Stimulated activated CD4-positive, alpha-beta T cell treated with anti-CD3 and anti-CD28 coated beads, Interleukin-1b, Interleukin-23, amount 100 ng/mL, for 4 hours (primary cell): Measurements from ENCODE around the gene CALHM1.
A peak's percentile ranks its signal among the peaks of the same experiment; 100 is the strongest.
"Not testable (repeated sequence)": the region's sequence is repeated elsewhere in the genome, so short reads cannot be mapped to it uniquely, and the experiment has no call there.

Experiments
- DNase-seq, 2 donors: peaks; one replicate each; pipeline ENCODE4 v3.0.0-alpha.2; 2020; ENCODE audit warnings: low read depth in 2 of 2

The CALHM1 gene

DNA sequence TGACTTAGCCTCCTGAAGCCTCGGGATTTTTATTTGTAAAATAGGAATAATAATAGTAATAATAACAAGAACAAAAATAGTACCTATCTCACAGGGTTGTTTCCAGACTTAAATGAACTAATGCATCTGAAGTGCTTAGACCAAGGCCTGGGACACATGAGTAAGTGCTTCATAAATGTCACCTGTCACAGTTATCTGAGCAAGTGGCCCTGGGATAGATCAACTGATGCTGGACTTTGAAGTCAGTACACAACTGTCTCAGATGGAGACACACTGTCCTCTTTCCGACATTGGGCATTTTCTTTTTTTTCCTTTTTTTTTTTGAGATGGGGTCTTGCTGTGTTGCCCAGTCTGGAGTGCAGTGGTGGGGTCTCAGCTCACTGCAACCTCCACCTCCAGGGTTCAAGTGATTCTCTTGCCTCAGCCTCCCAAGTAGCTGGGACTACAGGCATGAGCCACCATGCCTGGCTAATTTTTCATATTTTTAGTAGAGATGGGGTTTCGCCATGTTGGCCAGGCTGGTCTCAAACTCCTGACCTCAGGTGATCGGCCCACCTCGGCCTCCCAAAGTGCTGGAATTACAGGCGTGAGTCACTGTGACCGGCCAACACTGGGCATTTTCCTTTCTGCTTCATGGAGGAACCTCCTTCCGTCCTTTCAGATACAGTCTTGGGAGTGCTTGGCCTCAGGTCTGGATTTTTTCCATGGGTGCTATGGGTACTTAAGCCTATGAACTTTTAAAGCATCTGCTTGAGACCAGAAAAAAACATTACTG lies 28.1 kb upstream of the CALHM1 start:
- DNase-seq = not testable (repeated sequence)

DNA sequence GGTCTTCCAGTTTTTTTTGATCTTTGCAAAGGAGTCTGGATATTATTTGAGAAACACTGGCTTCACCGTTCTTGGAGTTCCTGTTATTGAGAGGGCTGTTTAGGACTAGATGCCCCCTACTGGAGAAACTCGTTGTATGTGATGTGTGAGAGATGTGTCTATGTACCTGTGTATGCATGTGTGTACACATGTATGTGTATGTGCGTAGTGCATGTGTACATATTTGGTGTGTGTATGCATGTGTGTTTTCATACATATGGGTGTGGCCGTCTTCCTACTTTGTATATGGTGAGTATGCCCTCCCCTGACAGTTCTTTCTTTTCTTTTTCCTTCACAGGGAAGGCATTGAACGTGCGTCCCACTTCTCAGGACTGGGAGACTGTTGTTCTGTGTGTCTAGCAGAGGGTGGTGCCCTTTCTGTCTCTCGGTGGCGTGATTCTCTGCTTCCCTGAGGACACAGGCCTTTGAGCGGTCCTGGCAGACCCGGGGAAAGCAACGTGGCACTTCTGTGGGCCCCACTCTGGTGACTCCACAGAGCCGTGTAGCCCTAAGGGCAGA lies 23.4 kb upstream of the CALHM1 start:
- DNase-seq = no peak

DNA sequence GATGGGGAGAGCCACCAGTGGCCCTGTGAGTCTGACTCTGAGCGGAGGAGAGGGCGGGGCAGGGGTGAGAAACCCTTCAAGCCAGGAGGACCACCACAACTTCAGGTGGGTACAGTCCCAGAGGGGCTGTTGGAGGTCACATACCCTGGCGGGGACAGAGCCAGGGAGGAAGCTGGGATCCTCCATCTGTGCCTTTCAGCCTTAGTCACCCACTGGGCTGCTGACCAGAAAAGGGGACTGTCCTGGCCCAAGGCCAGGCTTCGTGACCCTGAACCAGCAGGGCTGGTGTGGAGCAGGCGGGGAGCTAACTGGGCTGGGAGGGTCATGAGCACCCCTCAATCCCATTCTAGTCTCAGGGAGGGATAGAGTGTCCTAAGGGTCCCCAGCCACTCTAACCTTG lies 21.8 kb upstream of the CALHM1 start:
- no peak for DNase-seq

DNA sequence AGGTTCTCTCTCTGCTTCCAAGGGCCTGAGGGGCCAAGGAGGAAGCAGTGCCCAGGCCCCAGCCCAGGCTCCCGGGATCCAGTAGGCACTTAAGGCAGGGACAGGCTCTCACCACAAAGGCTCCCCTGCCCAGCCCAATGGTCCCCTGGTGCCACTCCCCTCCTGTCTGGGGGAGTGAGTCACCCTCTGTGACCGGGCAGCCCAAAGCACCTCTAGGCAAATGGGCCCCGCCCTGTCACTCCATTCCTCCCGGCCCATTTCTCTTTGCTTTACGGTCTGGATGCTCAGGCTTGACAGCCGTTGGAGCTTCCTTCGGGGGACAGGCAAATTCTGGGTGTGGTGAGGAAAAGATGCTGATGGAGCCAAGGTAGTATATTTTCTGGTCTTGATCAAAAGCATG lies 20.4 kb upstream of the CALHM1 start, which contains the start of gene CALHM3:
CALHM3 (minus strand) TSS at position 106 of the 400 bp plus-strand sequence. CDS start 208 bp downstream, outside the sequence.
- DNase-seq = no peak

DNA sequence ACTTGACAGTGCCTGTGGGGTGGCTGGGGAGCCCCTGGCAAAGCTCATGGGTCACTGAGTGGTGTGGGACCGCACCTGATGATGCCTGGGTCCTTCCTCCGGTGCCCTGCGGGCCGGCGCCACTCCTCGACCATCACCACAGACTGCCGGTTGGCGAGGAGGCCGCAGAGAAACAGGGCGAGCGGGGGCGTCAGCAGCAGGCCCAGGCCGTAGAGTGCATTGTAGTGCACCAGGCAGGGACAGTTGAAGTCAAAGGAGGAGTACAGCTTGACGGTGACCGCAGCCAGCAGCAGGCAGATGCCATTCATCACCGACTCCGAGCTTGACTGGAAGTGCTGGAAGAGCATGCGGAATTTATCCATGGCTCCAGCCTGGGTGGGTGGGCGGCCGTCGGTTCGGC lies 20.0 kb upstream of the CALHM1 start:
- DNase-seq = no peak

DNA sequence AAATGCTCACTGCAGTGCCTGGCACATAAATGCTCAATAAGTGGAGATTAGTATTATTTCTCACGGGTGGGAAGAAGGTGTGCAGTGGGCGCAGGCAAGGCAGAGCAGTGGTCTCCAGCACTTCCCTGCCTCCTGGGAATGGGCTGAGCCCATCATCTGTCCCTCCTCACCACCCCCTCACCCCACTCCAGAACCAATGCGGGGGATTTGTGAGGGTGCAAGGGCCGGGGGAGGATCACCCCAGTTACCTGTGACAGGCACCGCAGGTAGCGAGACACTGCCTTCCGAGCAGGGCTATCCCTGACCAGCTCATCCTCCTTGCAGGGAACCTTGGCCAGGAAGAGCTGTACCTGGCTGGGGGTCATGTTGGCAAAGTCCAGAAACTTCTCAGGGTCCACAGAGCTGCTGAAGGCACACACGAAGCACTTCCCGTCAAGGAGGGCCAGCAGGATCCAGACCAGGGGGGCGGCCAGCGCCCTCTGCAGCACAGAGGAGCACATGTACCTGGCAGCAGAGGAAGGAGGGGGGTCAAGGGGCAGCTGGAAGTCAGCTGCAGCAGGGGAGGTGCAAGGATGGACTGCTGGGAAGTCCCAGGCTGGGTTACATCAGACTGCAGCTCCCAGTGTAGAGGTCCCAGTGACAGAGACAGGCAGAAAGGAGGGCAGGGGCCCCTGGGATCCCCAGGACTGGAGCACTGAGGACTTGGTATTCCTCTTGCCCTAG lies 17.5 kb upstream of the CALHM1 start:
- DNase-seq = no peak

DNA sequence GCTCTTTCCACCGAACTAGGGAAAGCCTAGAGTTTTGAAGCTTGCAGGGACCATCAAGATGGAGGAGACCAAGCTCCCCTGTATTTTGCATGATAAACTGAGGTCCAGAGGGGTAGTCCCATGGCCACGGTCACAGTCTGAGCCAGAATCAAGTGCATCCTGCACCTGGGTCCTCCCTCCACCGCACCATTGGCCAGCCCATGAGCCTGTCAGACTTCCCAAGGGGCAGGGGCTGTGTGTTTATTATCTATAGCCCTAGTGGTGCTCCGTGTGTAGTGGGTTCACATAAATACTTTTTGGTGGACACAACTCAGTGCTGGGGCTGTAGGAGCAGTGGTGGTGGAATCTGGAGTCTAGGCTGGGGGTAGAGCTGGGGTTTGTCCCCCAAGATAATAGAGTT lies 16.7 kb upstream of the CALHM1 start:
- DNase-seq = no peak

DNA sequence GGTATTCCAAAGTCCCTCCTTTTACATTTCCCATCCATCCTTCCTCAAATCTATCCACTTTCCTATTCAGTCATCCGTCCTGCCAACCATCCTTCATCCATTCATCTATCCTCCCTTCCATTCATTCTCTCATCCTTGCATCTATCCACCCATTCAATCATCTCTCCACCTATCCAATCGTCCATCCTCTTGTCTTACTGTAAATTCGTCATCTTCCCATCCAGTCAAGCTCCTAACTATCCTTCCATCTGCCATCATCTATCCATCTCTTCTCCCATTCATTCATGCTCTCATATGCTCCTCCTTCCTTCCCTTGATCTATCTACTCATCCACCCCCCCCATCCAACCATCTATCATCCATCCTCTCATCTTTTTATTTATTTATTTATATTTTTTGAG lies 15.4 kb upstream of the CALHM1 start:
- DNase-seq = no peak

DNA sequence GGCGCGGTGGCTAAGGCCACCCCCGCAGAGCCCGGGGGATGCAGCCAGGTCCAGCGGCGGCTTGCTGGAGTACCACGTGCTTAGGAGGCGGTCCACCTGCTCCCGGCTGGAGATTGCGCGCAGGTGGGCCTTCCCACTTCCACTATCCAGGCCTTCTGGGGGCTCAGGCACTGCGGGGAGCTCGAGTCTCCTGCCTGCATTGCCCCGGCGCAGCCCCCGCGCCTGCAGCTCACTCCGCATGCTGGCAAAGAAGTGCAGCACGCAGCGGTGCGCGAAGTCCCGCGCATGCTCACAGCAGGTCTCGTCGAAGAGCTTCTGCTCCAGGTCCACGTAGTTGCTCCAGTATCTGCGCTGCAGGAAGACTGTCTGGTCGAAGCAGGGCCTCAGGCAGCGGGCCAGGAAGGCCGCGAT lies 14.6 kb upstream of the CALHM1 start:
- DNase-seq = no peak

DNA sequence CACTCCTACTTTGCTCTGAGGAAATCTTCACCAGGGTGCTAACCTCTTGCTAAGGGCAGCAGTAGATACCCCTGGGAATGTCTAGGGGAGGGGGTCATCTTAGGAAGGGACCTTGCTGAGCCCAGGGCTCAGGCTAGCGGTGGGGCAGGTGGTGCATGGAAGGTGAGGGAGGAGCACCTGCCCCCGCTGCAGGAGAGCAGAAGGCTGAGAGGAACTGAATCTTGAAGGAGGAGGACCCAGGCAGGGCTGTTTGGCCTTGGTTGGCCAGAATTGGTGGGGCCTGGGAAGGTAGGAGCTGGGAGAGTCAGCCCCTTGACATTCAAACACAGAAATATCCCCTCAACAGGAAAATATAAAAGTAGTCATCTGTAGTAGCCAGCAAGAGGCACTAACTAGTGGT lies 13.3 kb upstream of the CALHM1 start:
- no peak for DNase-seq

DNA sequence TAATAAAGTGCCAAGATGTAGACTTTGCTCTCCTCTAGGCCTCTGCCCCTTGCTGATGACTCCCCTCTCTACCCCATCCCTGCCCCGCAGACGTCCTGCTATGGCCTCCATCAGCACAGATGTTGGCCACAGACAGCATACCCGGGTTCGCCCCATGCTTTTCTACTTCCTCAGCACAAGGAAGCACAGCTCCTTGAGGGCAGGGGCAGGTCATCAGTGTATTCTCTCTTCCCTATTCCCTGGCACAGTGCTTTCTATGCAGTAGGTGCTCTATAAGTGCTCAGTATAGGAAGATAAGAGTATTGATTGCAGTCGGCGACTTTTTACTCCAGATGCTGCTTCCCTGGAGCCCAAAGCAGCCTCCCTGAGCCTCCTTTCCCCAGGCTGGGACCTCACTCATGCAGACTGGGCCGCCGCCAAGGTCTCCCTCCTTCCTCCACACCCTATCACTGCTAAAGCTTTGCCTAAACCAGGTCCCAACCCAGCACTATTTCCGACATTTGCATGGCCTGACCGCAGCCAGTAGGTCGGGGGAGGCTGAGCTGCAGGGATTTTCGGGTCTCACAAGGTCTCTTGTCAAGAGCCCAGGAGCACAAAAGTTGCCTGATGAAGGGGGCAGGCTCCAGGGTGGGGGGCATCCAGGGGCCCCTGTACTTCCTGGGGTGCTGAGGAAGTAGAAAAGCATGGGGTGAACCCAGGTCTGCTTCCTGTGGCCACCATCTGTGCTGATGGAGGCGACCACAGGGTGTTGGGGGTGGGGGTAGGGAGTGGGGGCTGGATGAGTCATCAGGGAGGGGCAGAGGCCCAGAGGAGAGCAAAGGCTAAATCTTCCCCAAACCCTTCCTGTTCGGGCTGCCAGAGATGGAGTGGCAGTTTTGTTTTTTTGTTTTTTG lies 12.3 kb upstream of the CALHM1 start:
- DNase-seq = peak; percentile 20 to 34

DNA sequence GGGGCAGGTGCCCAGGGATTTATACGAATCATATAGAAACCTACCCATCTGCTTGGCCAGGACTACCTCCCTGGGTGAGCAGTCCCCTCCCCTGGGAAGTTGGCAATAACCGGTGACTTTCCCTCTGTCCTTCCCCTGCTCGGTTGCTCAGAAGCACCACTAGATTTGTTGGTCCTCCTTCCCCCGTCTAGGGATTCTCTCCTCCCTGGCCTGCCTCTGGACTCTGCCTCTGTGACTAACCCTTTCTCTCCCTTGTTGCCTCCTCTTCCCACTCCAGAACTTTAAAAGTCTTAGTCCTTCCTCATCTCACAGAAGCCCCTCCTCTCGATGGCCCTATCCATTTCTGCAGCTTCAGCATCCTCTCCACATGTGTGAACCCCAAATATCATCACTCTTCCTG lies 10.5 kb upstream of the CALHM1 start:
- DNase-seq = no peak

DNA sequence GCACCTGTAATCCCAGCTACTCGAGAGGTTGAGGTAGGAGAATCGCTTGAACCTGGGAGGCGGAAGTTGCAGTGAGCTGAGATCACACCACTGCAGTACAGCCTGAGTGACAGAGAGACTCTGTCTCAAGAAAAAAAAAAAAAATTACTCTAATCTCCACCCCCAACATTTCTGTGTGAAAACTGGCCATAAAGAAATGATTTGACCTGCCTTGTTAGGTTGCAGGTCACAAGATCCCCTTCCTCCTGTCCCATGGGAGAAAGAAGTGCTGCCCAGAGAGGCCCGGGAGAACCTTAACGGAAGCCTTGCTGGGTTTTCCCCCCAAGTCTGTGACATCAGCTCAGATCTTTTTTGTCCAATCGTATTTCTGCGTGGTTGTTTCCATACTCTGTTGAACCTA lies 8.7 kb upstream of the CALHM1 start:
- no peak for DNase-seq

DNA sequence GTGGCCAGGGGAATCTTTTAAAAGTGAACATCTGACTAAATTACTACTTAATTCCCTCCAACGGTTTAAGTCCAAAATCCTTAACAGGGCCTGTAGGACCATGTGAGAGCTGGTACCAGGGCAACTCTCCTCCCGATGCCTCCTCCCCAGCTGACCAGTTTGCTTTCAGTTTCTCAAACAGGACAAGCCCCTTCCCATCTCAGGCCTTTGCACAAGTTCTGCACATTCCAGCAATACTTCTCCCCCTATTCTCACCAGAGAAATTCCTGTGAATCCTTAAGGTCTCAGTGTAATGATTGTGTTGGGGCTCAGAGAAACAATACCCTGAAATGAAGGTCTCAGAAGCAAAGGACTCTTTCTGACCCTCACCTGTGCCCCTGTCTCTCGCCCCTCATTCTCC lies 8.0 kb upstream of the CALHM1 start:
- DNase-seq = no peak

DNA sequence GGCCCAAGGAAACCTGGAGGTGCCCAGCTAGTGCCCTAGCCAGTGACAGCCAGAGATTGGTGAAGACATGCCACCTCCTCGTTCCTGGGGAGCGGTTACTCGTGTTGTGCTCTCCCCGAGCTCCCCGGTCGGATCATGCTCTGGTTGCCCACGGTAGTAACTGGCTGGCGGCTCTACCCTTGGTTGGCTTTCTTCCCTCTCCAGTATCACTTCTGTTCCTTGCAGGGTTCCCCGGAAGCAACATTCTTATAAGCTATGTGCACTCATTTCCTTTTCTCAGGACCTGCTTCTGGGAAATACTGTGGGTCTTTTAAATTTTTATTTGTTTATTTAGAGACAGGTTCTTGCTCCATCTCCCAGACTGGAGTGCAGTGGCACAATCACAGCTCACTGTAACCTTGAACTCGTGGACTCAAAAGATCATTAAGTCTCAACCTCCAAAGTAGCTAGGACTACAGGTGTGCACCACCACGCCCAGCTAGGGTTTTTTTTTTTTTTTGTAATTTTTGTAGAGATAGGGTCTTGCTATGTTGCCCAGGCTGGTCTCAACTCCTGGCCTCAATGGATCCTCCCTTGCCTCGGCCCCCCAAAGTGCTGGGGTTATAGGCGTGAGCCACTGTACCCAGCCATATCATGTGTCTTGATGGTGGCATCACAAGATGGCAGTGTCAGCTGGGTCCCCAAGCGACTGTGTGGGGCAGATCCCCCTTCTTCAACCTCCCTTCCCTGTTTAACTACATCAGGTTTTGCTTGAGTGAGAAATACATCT lies 6.9 kb upstream of the CALHM1 start:
- DNase-seq = no peak

DNA sequence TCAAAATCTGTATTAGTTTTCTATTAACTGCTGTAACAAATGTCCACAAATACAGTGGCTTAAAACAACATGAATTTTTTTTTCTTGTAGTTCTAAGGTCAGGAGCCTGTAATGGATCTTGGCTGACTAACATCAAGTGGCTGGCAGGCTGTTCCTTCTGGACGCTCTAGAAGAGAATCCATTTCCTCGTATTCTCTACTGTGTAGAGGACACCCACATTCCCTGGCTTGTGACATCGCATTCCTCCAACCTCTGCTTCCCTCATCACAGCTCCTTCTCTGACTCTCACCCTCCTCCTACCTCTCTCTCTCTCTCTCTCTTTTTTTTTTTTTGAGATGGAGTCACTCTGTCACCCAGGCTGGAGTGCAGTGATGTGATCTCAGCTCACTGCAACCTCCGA lies 4.8 kb upstream of the CALHM1 start:
- no peak for DNase-seq

DNA sequence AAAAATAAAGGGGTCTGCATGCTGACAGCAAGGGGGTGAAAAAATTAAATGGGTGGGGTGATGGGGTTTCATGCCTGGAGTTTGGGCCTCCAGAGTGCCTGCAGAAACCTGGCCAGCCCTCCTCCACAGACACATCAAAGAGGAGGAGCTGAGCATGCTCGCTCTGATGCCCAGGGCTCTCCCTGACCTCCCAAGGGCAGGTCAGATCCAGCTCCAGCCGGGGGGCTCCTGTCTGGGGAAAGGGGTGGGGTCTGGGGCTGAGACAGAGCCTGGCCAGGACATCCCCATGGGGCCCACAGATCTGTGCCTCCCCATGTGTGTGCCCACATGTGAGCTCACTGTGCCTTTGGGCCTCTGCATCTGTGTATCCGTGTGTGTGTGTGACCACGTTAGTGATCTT lies 915 bp upstream of the CALHM1 start:
- no peak for DNase-seq

DNA sequence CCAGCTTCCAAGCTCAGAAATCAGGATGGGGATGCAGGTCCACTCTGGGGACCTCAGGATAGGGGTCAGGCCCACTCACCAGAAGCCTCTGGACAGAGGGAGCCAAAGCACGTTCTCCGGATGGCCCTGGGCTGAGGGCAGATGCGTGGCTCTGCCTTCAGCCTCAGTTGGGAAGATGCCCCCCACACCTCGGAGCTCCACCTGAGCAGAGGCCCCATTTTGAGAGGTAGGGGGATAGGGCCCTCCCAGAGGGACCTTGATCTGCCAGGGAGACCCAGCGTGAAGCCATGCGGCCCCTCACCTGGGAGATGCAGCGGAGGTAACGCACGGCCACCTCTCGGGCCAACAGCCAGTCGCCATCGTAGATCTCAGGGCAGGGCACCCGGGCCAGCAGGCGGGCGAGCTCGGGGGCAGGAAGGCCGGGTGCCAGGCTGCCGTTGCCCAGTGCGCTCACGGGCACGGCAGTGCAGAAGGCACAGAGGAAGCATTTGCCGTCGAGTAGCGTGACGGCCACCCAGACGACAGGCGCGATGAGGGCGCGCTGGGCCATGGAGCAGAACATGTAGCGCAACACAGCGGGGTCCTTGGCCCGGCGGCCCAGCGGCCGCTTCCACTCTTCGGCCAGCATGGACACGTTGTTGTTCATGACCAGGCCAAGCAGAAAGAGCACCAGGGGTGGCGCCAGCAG lies 660 bp downstream of the CALHM1 start:
- no peak for DNase-seq

DNA sequence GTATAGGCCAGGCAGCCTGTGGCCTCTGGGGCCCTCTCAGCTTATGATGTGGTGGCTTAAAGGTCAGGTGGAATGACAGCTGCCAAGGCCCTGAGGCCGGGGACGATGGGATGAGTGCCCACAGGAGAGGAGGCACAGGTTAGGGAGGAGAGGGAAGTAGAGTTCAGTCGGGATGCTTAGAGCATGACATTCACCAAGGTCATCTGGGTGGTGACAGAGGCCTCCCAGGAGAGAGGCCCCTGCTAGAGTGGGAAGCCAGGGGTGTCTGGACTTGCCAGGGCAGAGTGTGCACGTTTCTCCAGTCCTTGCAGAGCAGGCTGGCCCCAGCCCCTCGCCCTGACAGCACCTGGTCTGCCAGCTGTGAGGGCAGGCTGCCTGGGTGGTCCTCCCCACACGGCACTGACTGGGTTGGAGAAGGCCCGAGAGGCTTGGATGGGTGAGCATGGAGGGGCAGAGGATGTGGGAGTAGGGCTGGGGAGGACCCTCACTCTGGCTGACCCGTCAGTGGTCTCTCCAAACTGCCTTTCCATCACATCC lies 1.5 kb downstream of the CALHM1 start:
- DNase-seq = no peak

DNA sequence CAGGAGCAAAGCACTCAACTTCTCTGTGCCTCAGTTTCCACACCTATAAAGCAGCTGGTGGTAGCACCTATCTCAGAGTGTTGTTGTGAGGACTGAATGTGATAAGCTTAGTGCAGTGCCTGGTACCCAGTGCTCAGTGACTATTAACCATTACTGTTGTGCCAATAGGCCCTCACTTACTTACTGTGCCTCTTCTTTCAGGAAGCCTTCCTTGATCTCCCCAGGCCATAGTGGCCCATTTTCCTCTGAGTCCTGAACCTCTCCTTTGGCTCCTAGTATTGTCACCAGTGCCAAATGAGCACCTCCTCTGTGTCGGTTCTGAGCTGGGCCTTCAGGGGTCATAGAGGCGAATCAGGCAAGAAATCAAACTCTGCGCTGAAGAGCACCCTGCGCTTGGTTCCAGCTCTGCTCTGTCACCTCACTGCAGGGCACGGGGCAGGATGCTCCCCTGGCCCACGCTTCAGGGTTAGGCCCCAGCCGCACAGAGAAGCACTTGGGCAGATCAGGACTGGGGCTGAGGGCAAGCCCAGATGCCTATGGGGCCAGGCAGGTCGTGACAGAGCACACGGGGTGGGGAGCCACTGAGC lies 2.5 kb downstream of the CALHM1 start:
- no peak for DNase-seq
